Activated CD8-positive, alpha-beta T cell treated with anti-CD3 and anti-CD28 coated beads for 36 hours (primary cell): ENCODE data around the gene NFX1. TPM values are rescaled to one million over a fixed set of nuclear protein-coding genes. Genes with fewer than 3 reads are reported as not detected.
"Not testable (repeated sequence)": the region's sequence is repeated elsewhere in the genome, so short reads cannot be mapped to it uniquely, and the experiment has no call there.

Source experiments
- ATAC-seq: fragments of 200-7000 bp; cut with Tn5 transposase; one replicate; pipeline ENCODE4 v1.10.0; 2021; ENCODE audit warnings: mild to moderate bottlenecking, moderate library complexity
- CTCF ChIA-PET: fragments of 350-600 bp; sonication (Branson Sonifier 250); formaldehyde crosslinking; loops from one replicate; lab custom pipeline; 2021; ENCODE audit warnings: antibody characterized with exemption; lab: Charles Lee
- POLR2A ChIA-PET: fragments of 350-600 bp; sonication (Branson Sonifier 250); formaldehyde crosslinking; loops from one replicate; lab custom pipeline; 2021; ENCODE audit warnings: antibody characterized with exemption; lab: Charles Lee
- DNase-seq: peaks from one replicate; pipeline ENCODE4 v3.0.0-alpha.2; 2020
- H3K27ac Mint-ChIP-seq: one replicate; pipeline ENCODE4 v1.8.0; 2021; ENCODE audit warnings: mild to moderate bottlenecking, mixed read lengths
- H3K27me3 Mint-ChIP-seq: one replicate; pipeline ENCODE4 v1.8.0; 2021; ENCODE audit warnings: mixed read lengths
- H3K36me3 Mint-ChIP-seq: one replicate; pipeline ENCODE4 v1.8.0; 2021; ENCODE audit warnings: low read depth, mixed read lengths
- H3K4me1 Mint-ChIP-seq: one replicate; pipeline ENCODE4 v1.8.0; 2021; ENCODE audit warnings: low read depth, mixed read lengths
- H3K4me3 Mint-ChIP-seq: one replicate; pipeline ENCODE4 v1.8.0; 2021; ENCODE audit warnings: mild to moderate bottlenecking, moderate library complexity, mixed read lengths
- H3K9me3 Mint-ChIP-seq: one replicate; pipeline ENCODE4 v1.8.0; 2021; ENCODE audit warnings: mixed read lengths
- intact Hi-C: fragments of 100-400 bp; cut with micrococcal nuclease; formaldehyde crosslinking; loops from one replicate; pipeline ENCODE4 v1.10.0; 2022
- total RNA-seq, 2 experiments: library from RNA; stranded (reverse); gene quantifications; one replicate each; pipeline ENCODE4 v1.2.3, GENCODE V29; 2021
- TF ChIP-seq, protein P1 (sequence below): fragments of 200-600 bp; IDR thresholded peaks from one replicate; pipeline ENCODE4 v1.8.0; 2022; ENCODE audit warnings: antibody characterized with exemption, mild to moderate bottlenecking

The NFX1 gene
- total RNA-seq, 2 experiments from 2014 or later, result 37.4 to 38.9 TPM

GRCh38 chr9:33309903-33310302, 19.6 kb downstream of the NFX1 start:
- DNase-seq (no peak), ATAC-seq (no peak)
- Mint-ChIP-seq H3K27me3 (no peaks in the 10 kb centered on the region), H3K4me3 (no peak overlapping the region), H3K36me3 (peaks cover 39% of the 10 kb centered on the region), H3K9me3 (no peaks in the 10 kb centered on the region), H3K4me1 (peaks cover 7% of the 10 kb centered on the region), H3K27ac (no peak overlapping the region)
- POLR2A ChIA-PET, result no interaction called here
- CTCF ChIA-PET, result interaction anchor here (1.0 kb wide), 2 partner anchors 23 to 65 kb away, joined by 3 to 4 read pairs; no protein-coding TSS in a partner anchor
- intact Hi-C loops, result no loop called here
- TF ChIP-seq, protein P1, sequence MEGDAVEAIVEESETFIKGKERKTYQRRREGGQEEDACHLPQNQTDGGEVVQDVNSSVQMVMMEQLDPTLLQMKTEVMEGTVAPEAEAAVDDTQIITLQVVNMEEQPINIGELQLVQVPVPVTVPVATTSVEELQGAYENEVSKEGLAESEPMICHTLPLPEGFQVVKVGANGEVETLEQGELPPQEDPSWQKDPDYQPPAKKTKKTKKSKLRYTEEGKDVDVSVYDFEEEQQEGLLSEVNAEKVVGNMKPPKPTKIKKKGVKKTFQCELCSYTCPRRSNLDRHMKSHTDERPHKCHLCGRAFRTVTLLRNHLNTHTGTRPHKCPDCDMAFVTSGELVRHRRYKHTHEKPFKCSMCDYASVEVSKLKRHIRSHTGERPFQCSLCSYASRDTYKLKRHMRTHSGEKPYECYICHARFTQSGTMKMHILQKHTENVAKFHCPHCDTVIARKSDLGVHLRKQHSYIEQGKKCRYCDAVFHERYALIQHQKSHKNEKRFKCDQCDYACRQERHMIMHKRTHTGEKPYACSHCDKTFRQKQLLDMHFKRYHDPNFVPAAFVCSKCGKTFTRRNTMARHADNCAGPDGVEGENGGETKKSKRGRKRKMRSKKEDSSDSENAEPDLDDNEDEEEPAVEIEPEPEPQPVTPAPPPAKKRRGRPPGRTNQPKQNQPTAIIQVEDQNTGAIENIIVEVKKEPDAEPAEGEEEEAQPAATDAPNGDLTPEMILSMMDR, result no peak

DNA sequence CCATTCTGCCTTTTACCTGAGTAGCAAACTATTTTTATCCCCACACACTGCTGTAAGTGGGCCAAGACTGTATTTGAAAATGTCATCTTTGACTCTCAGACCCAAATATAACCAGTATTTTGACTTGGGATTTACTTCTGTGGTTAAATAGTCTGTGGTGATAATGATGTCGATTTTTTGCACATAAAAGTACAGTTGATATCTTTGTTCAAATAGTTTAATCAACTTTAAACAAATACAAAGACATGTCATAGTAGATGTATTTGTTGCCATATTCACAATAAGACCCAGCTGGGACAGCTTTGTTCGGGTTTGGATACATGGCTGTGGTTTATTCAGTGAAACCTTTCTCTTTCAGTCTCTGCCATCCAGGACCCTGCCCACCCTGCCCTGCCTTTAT, 20.4 kb downstream of the NFX1 start:
- Mint-ChIP-seq H3K9me3 (no peaks in the 10 kb centered on the region), H3K4me3 (no peak overlapping the region), H3K36me3 (peaks cover 42% of the 10 kb centered on the region), H3K27ac (peak overlapping the region; percentile 24), H3K27me3 (no peaks in the 10 kb centered on the region), H3K4me1 (peaks cover 7% of the 10 kb centered on the region)
- TF ChIP-seq, protein P1, result no peak
- intact Hi-C loops, result no loop called here
- DNase-seq, result no peak
- ChIA-PET POLR2A (interaction anchor here (1.0 to 1.4 kb wide), 2 partner anchors 14 to 39 kb away, joined by 3 read pairs; no protein-coding TSS in a partner anchor), CTCF (interaction anchor here (1.0 kb wide), 1 partner anchor 24 kb away, joined by 3 read pairs; no protein-coding TSS in a partner anchor)
- no peak for ATAC-seq

- Mint-ChIP-seq H3K4me1 (peaks cover 7% of the 10 kb centered on the region), H3K27me3 (no peaks in the 10 kb centered on the region), H3K27ac (peak overlapping the region; percentile 61), H3K36me3 (peaks cover 50% of the 10 kb centered on the region), H3K9me3 (no peaks in the 10 kb centered on the region), H3K4me3 (no peak overlapping the region)
- intact Hi-C loops, result no loop called here
- DNase-seq, result peak; percentile 11
- ChIA-PET CTCF (interaction anchor here (0.9 kb wide), 1 partner anchor 25 kb away, joined by 3 read pairs; no protein-coding TSS in a partner anchor), POLR2A (no interaction called here)
- TF ChIP-seq, protein P1, result no peak
- ATAC-seq, result peak; percentile 62
Measured at GRCh38 chr9:33311953-33312352, 21.6 kb downstream of the NFX1 start.

GRCh38 chr9:33315371-33315770, 25.1 kb downstream of the NFX1 start:
- ChIA-PET POLR2A (no interaction called here), CTCF (interaction anchor here (1.0 kb wide), 1 partner anchor 8 kb away, joined by 3 read pairs; no protein-coding TSS in a partner anchor)
- H3K4me1 Mint-ChIP-seq, result peaks cover 13% of the 10 kb centered on the region
- intact Hi-C loops, result no loop called here
- TF ChIP-seq, protein P1, result no peak
- no peak overlapping the region for H3K27ac Mint-ChIP-seq
- no peaks in the 10 kb centered on the region for H3K9me3 Mint-ChIP-seq
- no peak overlapping the region for H3K4me3 Mint-ChIP-seq
- ATAC-seq, result no peak
- H3K27me3 Mint-ChIP-seq, result no peaks in the 10 kb centered on the region
- H3K36me3 Mint-ChIP-seq, result peaks cover 49% of the 10 kb centered on the region
- no peak for DNase-seq

DNA sequence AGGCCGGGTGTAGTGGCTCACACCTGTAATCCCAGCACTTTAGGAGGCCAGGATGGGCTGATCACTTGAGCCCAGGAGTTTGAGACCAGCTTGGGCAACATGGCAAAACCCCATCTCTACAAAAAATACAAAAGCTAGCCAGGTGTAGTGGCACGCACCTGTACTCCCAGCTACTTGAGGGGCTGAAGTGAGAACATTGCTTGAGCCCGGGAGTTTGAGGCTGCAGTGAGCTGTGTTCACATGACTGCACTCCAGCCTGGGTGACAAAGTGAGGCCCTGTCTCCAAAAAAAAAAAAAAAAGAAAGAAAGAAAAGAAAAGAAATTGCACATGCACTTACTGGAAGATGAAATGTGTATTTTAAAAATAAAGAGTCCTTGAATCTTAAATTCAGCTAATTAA, 26.8 kb downstream of the NFX1 start:
- Mint-ChIP-seq H3K4me1 (peaks cover 12% of the 10 kb centered on the region), H3K36me3 (peaks cover 53% of the 10 kb centered on the region)
- ChIA-PET CTCF (interaction anchor here (1.0 to 3.1 kb wide), 3 partner anchors 26 to 57 kb away, joined by 3 to 10 read pairs (median 4); partner anchors contain the start of gene NFX1), POLR2A (interaction anchor here (0.6 to 0.9 kb wide), 3 partner anchors 17 to 38 kb away, joined by 3 to 5 read pairs (median 3); no protein-coding TSS in a partner anchor)
- H3K27me3 Mint-ChIP-seq, H3K9me3 Mint-ChIP-seq, intact Hi-C loops, ATAC-seq, H3K27ac Mint-ChIP-seq, H3K4me3 Mint-ChIP-seq, DNase-seq: not testable (repeated sequence)
